Measurements from ENCODE around the gene TAGLN3.

DNA sequence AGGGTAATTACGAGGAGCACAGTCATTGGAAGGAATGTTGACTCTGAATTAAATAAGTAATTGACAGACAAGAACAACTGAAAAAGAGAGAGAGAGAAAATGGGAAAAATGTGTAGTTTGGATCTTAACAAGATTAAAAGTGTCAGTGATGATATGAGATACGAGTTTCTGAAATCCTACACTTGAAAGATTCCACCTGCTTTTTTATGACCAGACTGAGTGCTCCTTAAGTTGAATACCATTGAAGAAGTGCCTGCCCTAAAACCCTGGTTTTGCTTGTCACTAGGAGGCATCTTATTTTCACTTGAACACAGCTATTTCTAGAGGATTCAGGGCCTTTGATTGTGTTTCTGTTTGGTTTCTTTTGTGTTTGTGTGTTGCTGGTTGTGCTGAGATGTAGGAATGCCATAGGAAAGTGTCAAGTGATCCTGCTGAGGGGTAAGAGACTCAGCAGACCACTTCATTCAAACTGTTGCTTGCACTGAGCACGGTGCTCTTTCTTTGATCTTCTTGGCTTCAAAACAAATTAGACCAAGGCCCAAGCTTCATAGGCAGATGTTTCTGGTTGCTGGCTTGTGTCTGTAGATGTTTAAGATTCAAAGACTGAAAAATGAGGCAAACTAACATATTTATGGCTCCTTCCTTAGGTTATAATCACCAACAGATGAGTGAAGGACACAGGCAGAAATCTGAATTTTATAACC, 37.1 kb upstream of the TAGLN3 start:
- TF ChIP-seq, protein P1, sequence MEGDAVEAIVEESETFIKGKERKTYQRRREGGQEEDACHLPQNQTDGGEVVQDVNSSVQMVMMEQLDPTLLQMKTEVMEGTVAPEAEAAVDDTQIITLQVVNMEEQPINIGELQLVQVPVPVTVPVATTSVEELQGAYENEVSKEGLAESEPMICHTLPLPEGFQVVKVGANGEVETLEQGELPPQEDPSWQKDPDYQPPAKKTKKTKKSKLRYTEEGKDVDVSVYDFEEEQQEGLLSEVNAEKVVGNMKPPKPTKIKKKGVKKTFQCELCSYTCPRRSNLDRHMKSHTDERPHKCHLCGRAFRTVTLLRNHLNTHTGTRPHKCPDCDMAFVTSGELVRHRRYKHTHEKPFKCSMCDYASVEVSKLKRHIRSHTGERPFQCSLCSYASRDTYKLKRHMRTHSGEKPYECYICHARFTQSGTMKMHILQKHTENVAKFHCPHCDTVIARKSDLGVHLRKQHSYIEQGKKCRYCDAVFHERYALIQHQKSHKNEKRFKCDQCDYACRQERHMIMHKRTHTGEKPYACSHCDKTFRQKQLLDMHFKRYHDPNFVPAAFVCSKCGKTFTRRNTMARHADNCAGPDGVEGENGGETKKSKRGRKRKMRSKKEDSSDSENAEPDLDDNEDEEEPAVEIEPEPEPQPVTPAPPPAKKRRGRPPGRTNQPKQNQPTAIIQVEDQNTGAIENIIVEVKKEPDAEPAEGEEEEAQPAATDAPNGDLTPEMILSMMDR (conservative IDR thresholded peaks at IDR 0.05 in 1 of 2, IDR thresholded peaks at IDR 0.05 in 1 of 2; ENCODE audit: low read depth in 1 of 2, low read length in 2 of 2): no peak
- TF ChIP-seq EZH2 (IDR thresholded peaks at IDR 0.05; ENCODE audit: low read length, missing control alignments): no peak
